Gastroesophageal sphincter (tissue), 3 donors: ENCODE data around the gene FRMPD2.

Experiments used
- CTCF ChIP-seq, 4 experiments: fragments of 200-600 bp in 2 of 4; fragments of 450-650 bp in 2 of 4; sonication (generic) in 1 of 4; IDR thresholded peaks; one replicate each; pipeline ENCODE4 v1.5.1; 2017 to 2019; ENCODE audit warnings: antibody characterized with exemption in 4 of 4, mild to moderate bottlenecking in 2 of 4, moderate library complexity in 2 of 4
- EP300 ChIP-seq: sonication (generic); formaldehyde crosslinking; IDR thresholded peaks from one replicate; pipeline ENCODE4 v1.6.1; 2017; ENCODE audit warnings: antibody characterized with exemption, mild to moderate bottlenecking
- POLR2A ChIP-seq, 2 donors: fragments of 450-650 bp; IDR thresholded peaks; one replicate each; pipeline ENCODE4 v1.6.1; 2017; ENCODE audit warnings: antibody characterized with exemption in 2 of 2, mild to moderate bottlenecking in 2 of 2, moderate library complexity in 1 of 2
- POLR2AphosphoS5 ChIP-seq: sonication (generic); formaldehyde crosslinking; IDR thresholded peaks from one replicate; pipeline ENCODE4 v1.6.1; 2017; ENCODE audit warnings: antibody characterized with exemption

- TF ChIP-seq CTCF (IDR thresholded peaks at IDR 0.05) (no peak), POLR2A (IDR thresholded peaks at IDR 0.05) (no peak), EP300 (no peak), POLR2AphosphoS5 (no peak)
Measured at GRCh38 chr10:48299692-48300091, 25.2 kb upstream of the FRMPD2 start.
